Hematopoietic multipotent progenitor cell treated with erythropoietin and hydrocortisone succinate and interleukin-3 and kit ligand, for 8 days (in vitro differentiated cells): ENCODE measurements around the gene SCG2.

Source experiments
- DNase-seq: peaks from one replicate; pipeline ENCODE4 v3.0.0-alpha.2; 2015

The SCG2 gene, protein sequence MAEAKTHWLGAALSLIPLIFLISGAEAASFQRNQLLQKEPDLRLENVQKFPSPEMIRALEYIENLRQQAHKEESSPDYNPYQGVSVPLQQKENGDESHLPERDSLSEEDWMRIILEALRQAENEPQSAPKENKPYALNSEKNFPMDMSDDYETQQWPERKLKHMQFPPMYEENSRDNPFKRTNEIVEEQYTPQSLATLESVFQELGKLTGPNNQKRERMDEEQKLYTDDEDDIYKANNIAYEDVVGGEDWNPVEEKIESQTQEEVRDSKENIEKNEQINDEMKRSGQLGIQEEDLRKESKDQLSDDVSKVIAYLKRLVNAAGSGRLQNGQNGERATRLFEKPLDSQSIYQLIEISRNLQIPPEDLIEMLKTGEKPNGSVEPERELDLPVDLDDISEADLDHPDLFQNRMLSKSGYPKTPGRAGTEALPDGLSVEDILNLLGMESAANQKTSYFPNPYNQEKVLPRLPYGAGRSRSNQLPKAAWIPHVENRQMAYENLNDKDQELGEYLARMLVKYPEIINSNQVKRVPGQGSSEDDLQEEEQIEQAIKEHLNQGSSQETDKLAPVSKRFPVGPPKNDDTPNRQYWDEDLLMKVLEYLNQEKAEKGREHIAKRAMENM

DNA sequence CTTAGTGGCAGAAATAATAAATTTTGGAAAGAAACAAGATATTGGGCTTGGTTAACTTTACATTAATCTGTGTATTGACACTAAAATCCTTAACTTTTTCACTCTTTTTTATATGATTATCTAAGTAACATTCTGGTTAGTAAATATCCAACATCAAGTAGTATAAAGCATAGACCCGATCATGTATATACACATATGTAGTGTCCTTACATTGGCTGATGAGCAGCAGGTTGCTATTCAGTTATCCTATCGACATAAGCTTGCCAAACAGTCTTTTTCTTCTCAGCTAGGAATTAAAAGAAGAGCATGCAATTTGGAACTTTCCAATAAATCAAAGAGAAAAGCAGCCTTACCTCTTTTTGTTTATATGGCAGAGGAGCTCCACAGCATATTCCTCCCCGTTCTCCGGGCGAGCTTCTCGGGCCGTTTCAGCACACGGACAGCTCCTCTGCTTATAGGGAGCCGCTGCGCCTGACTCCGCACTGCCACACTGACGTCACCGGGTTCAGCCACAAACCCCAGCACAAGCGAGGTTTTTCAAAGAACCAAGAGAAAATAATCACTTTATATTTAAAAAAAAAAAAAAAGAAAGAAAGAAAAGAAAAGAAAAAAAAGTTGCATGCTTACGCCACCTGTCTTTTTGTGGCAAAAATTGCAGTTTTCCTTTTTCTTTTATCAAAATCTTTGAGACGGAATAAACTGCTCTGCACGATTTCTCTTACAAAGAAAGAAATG, at the start of gene SCG2:
Gene SCG2 (minus strand): TSS at position 430 of the 735 bp plus-strand sequence. CDS start 3,079 bp downstream, outside the sequence.
- DNase-seq = peak; percentile 12

DNA sequence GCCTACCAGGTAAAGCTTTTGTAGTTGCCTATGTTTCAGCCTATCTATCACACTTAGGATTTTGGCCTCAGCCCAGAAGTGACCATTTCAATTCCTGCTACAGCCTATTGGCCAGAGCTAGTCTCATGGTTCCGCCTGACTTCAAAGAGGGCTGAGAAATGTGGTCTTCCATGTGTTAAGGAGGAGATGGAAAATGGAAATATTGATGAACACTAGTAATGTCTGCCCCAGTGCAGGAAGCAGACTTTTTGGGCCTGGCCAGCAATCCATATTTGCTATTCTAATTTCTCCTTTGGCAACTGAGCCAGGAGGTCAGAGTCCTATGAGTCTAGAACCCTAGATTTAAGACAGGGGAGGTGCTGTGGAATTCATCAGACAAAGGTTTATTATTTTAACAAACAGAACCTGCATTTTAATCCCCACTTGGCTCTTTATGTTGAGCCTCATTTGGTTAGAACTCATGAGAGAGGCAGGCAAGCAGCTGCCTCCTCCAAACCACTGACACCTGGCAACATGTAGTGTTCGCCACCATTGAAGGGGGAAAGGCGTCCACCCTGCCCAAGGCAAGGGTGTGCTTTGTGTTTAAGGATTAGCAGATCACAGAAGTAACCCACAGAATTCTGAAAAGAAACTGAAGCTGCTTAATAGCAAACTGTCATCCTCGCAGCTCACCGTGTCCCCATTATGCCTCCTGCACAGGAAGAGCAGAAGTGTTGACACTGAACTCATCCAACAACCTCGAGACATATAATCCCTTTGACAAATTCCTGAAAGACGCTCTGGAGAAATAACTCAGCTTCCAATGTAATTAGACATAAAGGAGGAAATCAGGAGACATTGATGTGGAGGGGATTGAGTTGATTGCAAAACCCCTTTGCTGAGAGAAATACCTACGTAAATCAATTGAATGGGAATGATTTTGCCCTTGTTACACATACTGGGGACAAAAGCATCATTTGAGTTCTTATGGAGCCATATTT, 47.7 kb upstream of the SCG2 start:
- DNase-seq = no peak

DNA sequence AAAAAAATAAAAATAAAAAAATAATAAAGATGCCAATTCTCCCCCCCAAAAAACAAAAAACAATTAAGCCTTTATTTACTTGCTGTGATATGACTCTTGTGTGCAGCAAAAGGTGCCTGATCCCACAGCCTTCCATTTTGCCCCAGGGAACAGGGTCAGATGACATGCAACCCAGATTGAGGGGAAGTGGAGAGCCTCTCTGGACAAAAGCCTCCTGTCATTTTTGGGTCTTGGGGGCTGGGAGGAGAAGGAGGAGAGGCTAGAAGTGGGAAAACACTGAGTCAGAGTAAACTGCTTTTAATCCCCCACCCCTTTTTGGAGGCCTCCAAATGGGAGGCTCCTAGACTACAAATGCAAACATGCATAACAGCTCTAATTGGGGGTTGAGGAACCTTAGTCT, 46.6 kb upstream of the SCG2 start:
- no peak for DNase-seq

DNA sequence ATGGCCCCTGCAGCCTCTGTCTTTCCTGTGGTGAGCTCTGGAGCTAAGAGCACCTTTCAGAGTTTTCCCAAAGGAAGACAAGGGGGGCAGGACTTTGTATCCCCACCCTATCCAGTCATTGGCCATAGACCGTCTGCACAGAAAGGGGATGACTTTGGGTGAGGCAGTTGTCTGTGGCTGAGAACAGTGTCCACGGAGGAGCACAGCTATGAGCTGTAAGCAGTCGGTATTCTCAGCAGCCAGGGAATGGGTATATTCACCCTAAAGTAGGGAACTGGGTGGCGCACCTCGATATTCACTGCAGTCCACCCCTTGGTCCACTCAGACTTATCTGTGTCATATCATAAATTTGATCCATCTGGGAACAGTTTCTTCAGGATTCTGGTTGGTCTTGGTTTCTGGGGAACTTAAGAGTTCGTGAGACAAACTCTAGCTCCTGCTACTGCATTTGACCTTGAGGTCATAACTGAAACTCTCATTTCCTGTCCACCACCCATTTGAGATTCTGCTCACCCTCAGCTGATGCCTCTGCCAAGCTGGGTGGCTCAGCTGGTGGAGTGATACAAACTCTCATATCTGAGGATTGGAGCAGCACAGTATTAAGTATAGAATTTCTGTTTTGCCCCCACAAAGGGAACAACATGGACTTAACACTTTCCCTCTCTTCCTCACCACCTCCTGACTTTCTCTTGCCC, 45.2 kb upstream of the SCG2 start:
- DNase-seq = no peak

GRCh38 chr2:223644136-223644535, 42.0 kb upstream of the SCG2 start:
- DNase-seq = no peak

DNA sequence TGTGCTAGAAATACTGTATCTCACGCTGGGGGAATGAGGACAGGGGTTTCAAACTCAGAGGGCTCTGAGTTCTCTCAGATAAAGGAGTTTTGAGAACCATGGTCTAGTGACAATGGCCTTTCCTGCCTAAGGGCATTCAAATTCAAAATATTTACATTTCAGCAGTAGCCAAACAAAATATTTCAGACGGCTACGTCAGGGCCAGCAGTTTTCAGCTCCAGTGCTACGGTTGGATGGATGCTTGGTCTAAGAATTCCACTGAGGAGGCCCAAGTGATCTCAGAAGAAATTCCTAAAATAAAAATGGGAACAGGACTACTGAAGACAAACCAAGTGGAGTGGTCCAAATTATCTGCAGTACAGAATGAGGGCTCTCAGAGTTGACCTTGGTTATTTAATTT, 41.1 kb upstream of the SCG2 start:
- DNase-seq = no peak

- no peak for DNase-seq
Measured at GRCh38 chr2:223642506-223642905, 40.3 kb upstream of the SCG2 start.

DNA sequence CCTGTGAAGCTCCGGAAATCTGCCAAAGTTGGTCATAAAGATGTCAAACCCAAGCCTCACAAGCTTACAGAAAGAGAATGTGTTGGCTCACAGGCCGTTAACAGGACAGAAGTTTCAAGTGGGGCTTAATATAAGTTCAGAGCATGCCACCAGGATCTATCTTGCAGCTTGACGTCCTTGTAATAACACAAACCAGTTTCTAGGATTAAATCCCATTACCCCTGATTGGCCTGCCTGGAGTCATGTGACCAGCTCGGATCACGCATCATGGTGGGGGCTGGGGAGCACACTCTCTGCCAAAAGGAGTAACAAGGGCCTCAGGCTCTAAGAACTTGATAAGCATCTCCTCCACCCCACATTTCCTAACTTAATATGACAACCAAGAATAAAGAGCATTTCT, 38.9 kb upstream of the SCG2 start:
- no peak for DNase-seq

- no peak for DNase-seq
Measured at GRCh38 chr2:223635080-223635479, 32.9 kb upstream of the SCG2 start.

GRCh38 chr2:223634238-223634637, 32.1 kb upstream of the SCG2 start:
- no peak for DNase-seq

- no peak for DNase-seq
Measured at GRCh38 chr2:223633656-223634055, 31.5 kb upstream of the SCG2 start.

DNA sequence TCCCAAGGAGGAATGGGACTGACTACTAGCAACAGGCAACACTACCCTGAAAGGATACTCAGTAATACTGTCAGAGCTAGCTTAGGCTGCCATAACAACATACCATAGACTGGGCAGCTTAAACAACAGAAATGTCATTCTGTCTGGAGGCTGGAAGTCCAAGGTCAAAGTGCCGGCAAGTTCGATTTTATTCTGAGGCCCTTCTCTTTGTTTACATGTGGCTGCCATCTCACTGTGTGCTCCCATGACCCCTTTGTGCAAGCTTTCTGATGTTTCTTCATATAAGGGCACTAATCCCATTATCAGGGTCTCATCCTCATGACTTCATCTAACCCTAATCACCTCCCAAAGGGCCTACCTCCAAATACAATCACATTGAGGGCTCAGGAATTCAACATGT, 30.7 kb upstream of the SCG2 start:
- no peak for DNase-seq

DNA sequence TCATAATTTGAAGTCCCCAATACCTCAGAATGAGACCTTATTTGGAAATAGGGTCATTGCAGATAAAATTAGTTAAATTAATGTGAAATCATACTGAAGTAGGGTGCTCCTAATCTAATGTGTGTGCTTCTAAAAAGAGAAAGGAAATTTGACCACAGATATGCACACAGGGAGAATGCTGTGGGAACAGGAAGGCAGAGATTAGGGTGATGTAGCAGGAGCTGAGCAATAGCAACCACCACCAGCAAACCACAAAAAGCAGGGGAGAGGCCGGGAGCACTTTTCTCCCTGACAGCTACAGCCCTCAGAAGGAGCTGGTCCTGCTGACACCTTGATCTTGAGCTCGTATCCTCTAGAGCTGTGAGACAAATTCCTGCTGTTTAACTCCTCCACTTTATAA, 24.6 kb upstream of the SCG2 start:
- DNase-seq = no peak

- DNase-seq = no peak
Measured at GRCh38 chr2:223625652-223626051, 23.5 kb upstream of the SCG2 start.

DNA sequence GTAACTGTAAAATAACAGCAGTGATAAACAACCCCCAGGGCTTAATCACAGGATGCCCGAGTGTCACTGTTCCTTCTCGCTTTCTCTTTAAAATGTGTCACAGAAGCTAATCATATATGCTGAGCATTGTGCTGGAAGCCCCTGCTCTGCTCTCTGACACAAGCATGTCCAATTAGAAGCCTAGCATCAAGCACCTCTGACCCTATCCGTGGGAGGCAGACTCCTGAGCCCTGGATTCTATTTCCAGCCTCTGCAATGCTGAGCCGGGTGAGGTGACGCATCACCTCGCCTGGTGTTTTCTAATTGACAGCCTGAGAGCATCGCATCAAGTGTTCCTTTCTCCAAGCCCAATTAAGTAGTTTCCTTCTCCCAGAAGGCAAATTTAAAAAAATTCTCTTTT, 19.7 kb upstream of the SCG2 start:
- no peak for DNase-seq

DNA sequence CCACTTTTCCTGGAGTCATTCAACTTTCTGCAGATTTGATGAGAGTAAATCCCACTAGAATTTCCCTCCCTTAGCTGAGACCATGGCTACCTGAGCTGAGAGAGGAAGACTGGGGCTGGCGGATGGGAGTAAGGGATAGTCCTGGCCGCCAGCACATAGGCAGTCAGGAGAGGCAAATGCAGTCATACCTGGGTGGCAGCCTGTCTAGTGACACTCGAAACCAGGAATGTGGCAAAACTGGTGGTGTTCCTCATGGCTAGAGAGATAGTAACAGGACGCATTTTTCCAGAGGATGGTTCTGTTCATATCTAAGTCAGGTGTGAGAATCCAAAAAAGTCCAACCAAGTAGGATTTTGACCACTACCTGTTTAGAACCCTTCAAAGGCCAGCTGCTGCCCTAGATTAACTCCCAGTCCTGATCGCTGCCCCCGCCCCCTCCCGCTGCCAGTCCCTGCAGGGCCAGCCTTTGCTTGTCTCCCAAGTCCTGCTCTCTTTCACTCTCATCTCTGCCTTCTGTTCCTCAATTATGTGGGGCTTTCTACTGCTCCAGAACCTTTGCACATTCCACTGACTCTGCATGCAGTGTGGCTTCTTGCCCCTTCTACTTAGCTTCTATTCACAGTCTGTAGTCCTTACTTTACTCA, 17.4 kb upstream of the SCG2 start:
- DNase-seq = no peak

- DNase-seq = no peak
Measured at GRCh38 chr2:223618172-223619035, 16.2 kb upstream of the SCG2 start.

GRCh38 chr2:223614534-223614933, 12.4 kb upstream of the SCG2 start:
- DNase-seq = no peak

GRCh38 chr2:223613017-223613950, 11.1 kb upstream of the SCG2 start:
- DNase-seq = no peak
